Measurements from ENCODE around the gene FLCN.

Gene FLCN

DNA sequence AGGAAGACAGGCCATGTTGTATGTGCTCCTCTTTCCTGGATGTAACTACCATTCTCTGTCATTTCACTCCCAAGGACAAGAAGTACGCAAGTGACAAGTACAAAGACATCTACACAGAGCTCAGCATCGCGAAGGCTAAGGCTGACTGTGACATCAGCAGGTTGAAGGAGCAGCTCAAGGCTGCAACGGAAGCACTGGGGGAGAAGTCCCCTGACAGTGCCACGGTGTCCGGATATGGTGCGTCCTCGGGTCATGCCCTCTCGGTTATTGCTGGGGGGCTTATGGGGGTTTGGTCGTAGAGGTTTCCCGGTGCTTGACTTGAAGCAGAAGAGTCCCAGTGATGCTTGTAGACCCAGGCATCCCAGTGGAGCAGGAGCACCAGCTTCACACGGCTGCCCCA lies 59.8 kb downstream of the FLCN start:
- no peak for TF ChIP-seq CTCF (conservative IDR thresholded peaks at IDR 0.05; ENCODE audit: low read length)
- DNase-seq (ENCODE audit: low read depth) = no peak
- no peak overlapping the region for H3K4me3 ChIP-seq (ENCODE audit: low read length)

DNA sequence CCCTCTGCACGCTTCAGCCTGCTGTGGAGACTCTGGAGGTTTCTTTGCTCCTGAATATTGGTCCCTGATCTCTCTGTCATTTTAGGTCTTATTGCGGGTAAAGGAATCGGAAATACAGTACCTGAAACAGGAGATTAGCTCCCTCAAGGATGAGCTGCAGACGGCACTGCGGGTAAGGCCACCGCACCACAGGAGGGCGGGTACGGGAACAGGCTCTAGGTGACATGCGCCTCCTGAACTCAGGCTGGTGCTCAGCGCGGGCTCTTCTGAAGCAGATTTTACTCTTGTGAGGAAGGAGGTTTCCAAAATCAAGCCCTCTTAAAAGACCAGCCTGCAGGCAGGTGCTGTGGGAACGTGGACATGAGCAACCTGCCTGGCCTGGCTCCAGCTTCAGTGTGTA lies 60.6 kb downstream of the FLCN start:
- TF ChIP-seq CTCF (conservative IDR thresholded peaks at IDR 0.05; ENCODE audit: low read length) = no peak
- H3K4me3 ChIP-seq (ENCODE audit: low read length) = no peak overlapping the region
- no peak for DNase-seq (ENCODE audit: low read depth)

- TF ChIP-seq CTCF (conservative IDR thresholded peaks at IDR 0.05; ENCODE audit: low read length) = no peak
- DNase-seq (ENCODE audit: low read depth) = no peak
- H3K4me3 ChIP-seq (ENCODE audit: low read length) = no peak overlapping the region
Measured at GRCh38 chr17:17175917-17176316, 61.1 kb downstream of the FLCN start.

DNA sequence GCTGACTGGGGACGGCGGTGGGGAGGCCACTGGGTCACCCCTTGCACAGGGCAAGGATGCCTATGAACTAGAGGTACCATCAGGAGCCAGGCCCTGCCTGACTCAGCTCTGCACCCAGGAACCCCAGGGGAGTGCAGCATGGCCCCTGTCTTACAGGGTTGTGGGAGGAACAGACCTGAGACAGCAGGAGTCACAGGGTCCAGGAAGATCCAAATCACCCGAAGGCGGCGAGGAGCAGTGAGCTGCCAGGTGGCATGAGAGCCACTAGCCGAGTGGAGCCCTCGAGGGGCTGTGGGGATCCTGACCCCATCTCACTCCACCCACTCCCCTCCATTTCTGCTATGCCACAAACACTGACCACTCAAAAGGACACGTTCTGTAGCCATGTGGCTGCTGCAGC lies 61.6 kb downstream of the FLCN start:
- no peak for TF ChIP-seq CTCF (conservative IDR thresholded peaks at IDR 0.05; ENCODE audit: low read length)
- DNase-seq (ENCODE audit: low read depth) = no peak
- H3K4me3 ChIP-seq (ENCODE audit: low read length) = no peak overlapping the region

GRCh38 chr17:17173921-17174320 lies 63.0 kb downstream of the FLCN start:
- no peak for DNase-seq (ENCODE audit: low read depth)
- H3K4me3 ChIP-seq (ENCODE audit: low read length) = no peak overlapping the region
- TF ChIP-seq CTCF (conservative IDR thresholded peaks at IDR 0.05; ENCODE audit: low read length) = no peak

DNA sequence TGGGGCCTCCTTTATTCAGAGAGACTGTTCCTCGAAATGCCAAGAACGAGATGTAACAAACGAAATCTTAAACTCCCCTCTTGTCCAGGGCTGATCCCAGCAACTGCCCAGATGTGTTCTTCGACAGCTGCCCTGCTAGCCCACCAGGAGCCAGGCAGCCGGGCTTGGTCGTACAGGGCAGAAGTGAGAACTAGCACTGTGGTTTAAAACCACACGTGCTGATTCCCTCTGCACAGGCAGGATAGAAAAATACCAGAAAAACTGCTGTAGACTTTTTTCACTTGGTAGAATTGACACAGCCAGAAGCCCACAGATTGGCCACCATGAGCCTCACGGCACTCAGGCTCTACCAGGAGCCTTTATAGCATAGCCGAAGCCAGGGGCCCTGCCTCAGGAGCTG lies 64.0 kb downstream of the FLCN start:
- no peak overlapping the region for H3K4me3 ChIP-seq (ENCODE audit: low read length)
- no peak for DNase-seq (ENCODE audit: low read depth)
- TF ChIP-seq CTCF (conservative IDR thresholded peaks at IDR 0.05; ENCODE audit: low read length) = no peak

DNA sequence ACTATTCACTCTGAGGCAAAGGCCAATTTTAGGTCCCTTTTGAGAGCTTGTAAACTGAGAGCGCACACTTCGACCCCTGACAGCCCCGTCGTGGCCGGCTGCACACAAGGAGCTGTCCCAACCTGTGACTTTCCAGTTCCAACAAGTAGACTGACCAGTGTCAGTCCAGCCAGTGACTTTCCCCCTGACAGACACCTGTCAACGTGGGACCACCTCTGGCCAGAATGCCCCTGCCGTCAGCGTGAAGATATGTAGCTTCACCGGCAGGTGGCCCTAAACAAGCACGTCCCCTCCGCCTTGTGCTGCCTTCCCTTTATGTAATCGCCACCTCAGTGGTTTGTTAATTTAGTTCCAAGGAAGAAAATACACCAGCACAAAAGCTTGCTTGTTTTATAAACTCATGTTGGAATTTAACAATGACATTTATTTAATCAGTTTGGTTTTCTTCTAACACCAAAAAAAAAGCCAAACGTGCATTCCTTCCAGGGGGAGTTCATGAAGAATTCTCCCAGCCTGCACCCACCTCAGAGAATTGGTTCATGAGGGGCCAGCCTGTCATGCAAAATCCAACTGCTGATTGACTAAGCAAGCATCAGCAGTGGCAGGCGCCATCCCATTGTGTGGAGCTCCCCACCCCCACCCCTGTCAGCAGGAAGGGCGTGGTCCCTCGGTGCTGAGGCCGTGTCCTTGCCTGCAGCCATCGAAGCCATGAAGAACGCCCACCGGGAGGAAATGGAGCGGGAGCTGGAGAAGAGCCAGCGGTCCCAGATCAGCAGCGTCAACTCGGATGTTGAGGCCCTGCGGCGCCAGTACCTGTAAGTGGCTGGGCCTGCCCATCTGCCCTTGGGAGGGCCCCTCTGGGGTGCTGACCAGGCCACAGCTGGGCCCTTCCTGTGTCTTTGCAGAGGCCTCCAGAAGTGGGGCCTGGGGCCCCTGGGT lies 64.7 kb downstream of the FLCN start:
- no peak for TF ChIP-seq CTCF (conservative IDR thresholded peaks at IDR 0.05; ENCODE audit: low read length)
- DNase-seq (ENCODE audit: low read depth) = no peak
- H3K4me3 ChIP-seq (ENCODE audit: low read length) = no peak overlapping the region
